ENCODE data around the gene KIF27. TPM values are rescaled to one million over a fixed set of nuclear protein-coding genes. Genes with fewer than 3 reads are reported as not detected.

The KIF27 gene
- total and polyA plus RNA-seq, 4 donors, result 0.55 to 5.1 (median 1.6) TPM

GRCh38 chr9:83960991-83961390 lies 39.8 kb upstream of the KIF27 start:
- H3K4me3 ChIP-seq (ENCODE audit: low read depth in 1 of 3, low read length in 3 of 3), result no peak overlapping the region
- DNase-seq (ENCODE audit: low spot score), result no peak
- H3K36me3 ChIP-seq (ENCODE audit: control insufficient read depth in 4 of 4, insufficient read depth in 3 of 4, low read depth in 1 of 4, low read length in 3 of 4), result no peaks in the 10 kb centered on the region
- WGBS, result 90% methylated on average over 5 of the region's 5 CpGs
- no peaks in the 10 kb centered on the region for H3K9me3 ChIP-seq (ENCODE audit: control insufficient read depth in 4 of 4, low read length in 3 of 4)
- H3K27ac ChIP-seq (ENCODE audit: low read depth in 1 of 2, low read length in 2 of 2), result no peak overlapping the region
- peaks cover 4 to 18% (median 12%) of the 10 kb centered on the region in 4 donors for H3K4me1 ChIP-seq (ENCODE audit: control insufficient read depth in 4 of 4, insufficient read depth in 4 of 4, low read length in 3 of 4)
- no peak overlapping the region for H3K9ac ChIP-seq (ENCODE audit: low read depth in 1 of 2, low read length in 2 of 2)
- TF ChIP-seq JUND (IDR thresholded peaks at IDR 0.05) (no peak), SP1 (IDR thresholded peaks at IDR 0.05) (no peak), FOXA2 (IDR thresholded peaks at IDR 0.05) (no peak), RXRA (IDR thresholded peaks at IDR 0.05) (no peak), FOXA1 (IDR thresholded peaks at IDR 0.05) (no peak), RAD21 (IDR thresholded peaks at IDR 0.05) (no peak), EGR1 (IDR thresholded peaks at IDR 0.05; ENCODE audit: low read depth in 2 of 2) (no peak), GABPA (IDR thresholded peaks at IDR 0.05 in 1 of 2, conservative IDR thresholded peaks at IDR 0.05 in 1 of 2) (no peak), ZBTB33 (IDR thresholded peaks at IDR 0.05) (no peak), MAX (IDR thresholded peaks at IDR 0.05) (no peak), NR2F2 (IDR thresholded peaks at IDR 0.05) (no peak), REST (IDR thresholded peaks at IDR 0.05) (no peak), HNF4A (conservative IDR thresholded peaks at IDR 0.05) (no peak)
- no peaks in the 10 kb centered on the region for H3K27me3 ChIP-seq (ENCODE audit: control insufficient read depth in 4 of 4, insufficient read depth in 4 of 4, low read length in 3 of 4)

GRCh38 chr9:83959061-83959460 lies 37.8 kb upstream of the KIF27 start:
- WGBS, result 62% methylated on average over 4 of the region's 4 CpGs
- Histone ChIP-seq H3K27me3 (ENCODE audit: control insufficient read depth in 4 of 4, insufficient read depth in 4 of 4, low read length in 3 of 4) (no peaks in the 10 kb centered on the region), H3K27ac (ENCODE audit: low read depth in 1 of 2, low read length in 2 of 2) (no peak overlapping the region)

GRCh38 chr9:83957248-83957513 lies 35.9 kb upstream of the KIF27 start:
- DNase-seq (ENCODE audit: low spot score), result no peak
- H3K27me3 ChIP-seq (ENCODE audit: control insufficient read depth in 4 of 4, insufficient read depth in 4 of 4, low read length in 3 of 4), result no peaks in the 10 kb centered on the region
- H3K9ac ChIP-seq (ENCODE audit: low read depth in 1 of 2, low read length in 2 of 2), result peak overlapping the region; percentile 61 to 80
- no peaks in the 10 kb centered on the region for H3K9me3 ChIP-seq (ENCODE audit: control insufficient read depth in 4 of 4, low read length in 3 of 4)
- H3K4me1 ChIP-seq (ENCODE audit: control insufficient read depth in 4 of 4, insufficient read depth in 4 of 4, low read length in 3 of 4), result peaks cover 2 to 23% (median 12%) of the 10 kb centered on the region in 4 donors
- H3K4me3 ChIP-seq (ENCODE audit: low read depth in 1 of 3, low read length in 3 of 3), result peak overlapping the region; percentile 75 to 91 (median 86)
- H3K36me3 ChIP-seq (ENCODE audit: control insufficient read depth in 4 of 4, insufficient read depth in 3 of 4, low read depth in 1 of 4, low read length in 3 of 4), result no peaks in the 10 kb centered on the region
- no peak for TF ChIP-seq JUND (IDR thresholded peaks at IDR 0.05)
- TF ChIP-seq TAF1 (conservative IDR thresholded peaks at IDR 0.05), result no peak
- TF ChIP-seq MAX (IDR thresholded peaks at IDR 0.05), result no peak
- TF ChIP-seq ATF3 (IDR thresholded peaks at IDR 0.05), result no peak
- TF ChIP-seq EGR1 (IDR thresholded peaks at IDR 0.05; ENCODE audit: low read depth in 2 of 2), result no peak
- TF ChIP-seq HNF4A (conservative IDR thresholded peaks at IDR 0.05), result no peak
- no peak for TF ChIP-seq CTCF (IDR thresholded peaks at IDR 0.05; ENCODE audit: low read depth, low read length, missing input control)
- TF ChIP-seq FOXA2 (IDR thresholded peaks at IDR 0.05), result no peak
- WGBS, result 30% methylated on average over 4 of the region's 4 CpGs
- peak overlapping the region; percentile 73 to 79 for H3K27ac ChIP-seq (ENCODE audit: low read depth in 1 of 2, low read length in 2 of 2)

More at GRCh38 chr9:83959061-83959460, 37.8 kb upstream of the KIF27 start:
- Histone ChIP-seq H3K9ac (ENCODE audit: low read depth in 1 of 2, low read length in 2 of 2) (no peak overlapping the region), H3K9me3 (ENCODE audit: control insufficient read depth in 4 of 4, low read length in 3 of 4) (no peaks in the 10 kb centered on the region), H3K4me3 (ENCODE audit: low read depth in 1 of 3, low read length in 3 of 3) (no peak overlapping the region), H3K36me3 (ENCODE audit: control insufficient read depth in 4 of 4, insufficient read depth in 3 of 4, low read depth in 1 of 4, low read length in 3 of 4) (no peaks in the 10 kb centered on the region), H3K4me1 (ENCODE audit: control insufficient read depth in 4 of 4, insufficient read depth in 4 of 4, low read length in 3 of 4) (peaks cover 7 to 27% (median 16%) of the 10 kb centered on the region in 4 donors)
- no peak for DNase-seq (ENCODE audit: low spot score)
- TF ChIP-seq HNF4A (conservative IDR thresholded peaks at IDR 0.05), result peak in 1 of 2 donors; percentile 20
- no peak for TF ChIP-seq GABPA (IDR thresholded peaks at IDR 0.05 in 1 of 2, conservative IDR thresholded peaks at IDR 0.05 in 1 of 2)

Measured in liver (tissue), 9 donors.